K562 (cell line): ENCODE data around the gene GPR32. TPM values are rescaled to one million over a fixed set of nuclear protein-coding genes. Genes with fewer than 3 reads are reported as not detected.

Source experiments
- ARID1B ChIP-seq: fragments of 450-650 bp; IDR thresholded peaks from 2 replicates; pipeline ENCODE4 v1.6.1; 2016; ENCODE audit warnings: antibody characterized with exemption, mild to moderate bottlenecking, inconsistent platforms
- BDP1 ChIP-seq: IDR thresholded peaks from 3 replicates; pipeline ENCODE4 v1.6.1; 2011; ENCODE audit not compliant: insufficient read length, insufficient read depth
- CHCHD3 ChIP-seq: fragments of 250-450 bp; sonication (Bioruptor Pico); IDR thresholded peaks from 2 replicates; pipeline ENCODE4 v2.1.2; 2022; ENCODE audit warnings: mild to moderate bottlenecking
- DMBX1 ChIP-seq: fragments of 250-450 bp; sonication (Bioruptor Pico); IDR thresholded peaks from 2 replicates; pipeline ENCODE4 v1.8.0; 2022; ENCODE audit warnings: inconsistent platforms, mild to moderate bottlenecking, moderate library complexity, borderline replicate concordance
- EGR1 ChIP-seq: fragments of 450-650 bp; conservative IDR thresholded peaks from 2 replicates; pipeline ENCODE4 v1.6.1; 2017; ENCODE audit warnings: mild to moderate bottlenecking
- ELF4 ChIP-seq: fragments of 450-650 bp; formaldehyde crosslinking; IDR thresholded peaks from 2 replicates; pipeline ENCODE4 v1.4.0; 2022; ENCODE audit warnings: missing genetic modification characterization
- FOS ChIP-seq: IDR thresholded peaks from 3 replicates; pipeline ENCODE4 v1.6.1; 2011; ENCODE audit not compliant: insufficient read length; ENCODE audit errors: extremely low read depth
- KLF13 ChIP-seq: fragments of 450-650 bp; IDR thresholded peaks from 2 replicates; pipeline ENCODE4 v1.6.1; 2016; ENCODE audit warnings: missing genetic modification characterization, low read depth, mild to moderate bottlenecking, missing compliant biosample characterization, moderate library complexity, borderline replicate concordance
- NR2C2 ChIP-seq, 2 experiments: fragments of 200-800 bp in 1 of 2; sonication (Bioruptor generic) in 1 of 2; sonication (generic) in 1 of 2; formaldehyde crosslinking in 1 of 2; IDR thresholded peaks; 2 replicates each; pipeline versions ENCODE4 v1.6.1 to v1.8.0; 2016 to 2022; ENCODE audit warnings: mild to moderate bottlenecking in 1 of 2, missing compliant biosample characterization in 1 of 2, missing genetic modification characterization in 1 of 2, missing genetic modification reagents in 1 of 2
- TEAD1 ChIP-seq, 2 experiments: fragments of 450-650 bp in 1 of 2; sonication (generic) in 1 of 2; formaldehyde crosslinking; IDR thresholded peaks; 2 replicates each; pipeline versions ENCODE4 v1.4.0 to v1.8.0; 2020 to 2022; ENCODE audit warnings: mild to moderate bottlenecking in 2 of 2, missing genetic modification reagents in 1 of 2
- TFAM ChIP-seq: fragments of 250-450 bp; sonication (Bioruptor Pico); conservative IDR thresholded peaks from 2 replicates; pipeline ENCODE4 v1.5.0; 2021; ENCODE audit warnings: mild to moderate bottlenecking, moderate library complexity
- THAP7 ChIP-seq: fragments of 250-450 bp; sonication (Bioruptor Pico); IDR thresholded peaks from 2 replicates; pipeline ENCODE4 v1.5.0; 2021
- ZBTB2 ChIP-seq: fragments of 450-650 bp; IDR thresholded peaks from 2 replicates; pipeline ENCODE4 v1.6.1; 2016; ENCODE audit warnings: antibody characterized with exemption
- ZNF311 ChIP-seq: fragments of 250-450 bp; sonication (Bioruptor Pico); IDR thresholded peaks from 2 replicates; pipeline ENCODE4 v1.4.0; 2020; ENCODE audit warnings: mild to moderate bottlenecking, moderate library complexity
- ZNF449 ChIP-seq: fragments of 250-450 bp; sonication (Bioruptor Pico); IDR thresholded peaks from 2 replicates; pipeline ENCODE4 v1.8.0; 2022; ENCODE audit warnings: moderate library complexity, mild to moderate bottlenecking, inconsistent platforms
- ZNF512 ChIP-seq: IDR thresholded peaks from 2 replicates; pipeline ENCODE4 v1.6.1; 2016; ENCODE audit warnings: missing genetic modification characterization, missing compliant biosample characterization
- polyA plus RNA-seq, 8 experiments: library from polyadenylated mRNA; depleted of rRNA in 4 of 8; stranded (reverse) in 5 of 8; unstranded in 3 of 8; fragments of >200 nt; fragmentation: Nextera tagmentation in 2 of 8; fragmentation: Illumina TruSeq in 1 of 8; extraction: Ambion mirVana in 2 of 8; extraction: Trizol in 1 of 8; gene quantifications; 2 replicates each; pipeline versions ENCODE4 v1.2.1 to v1.2.3, GENCODE V29; 2011 to 2014; ENCODE audit warnings: inconsistent platforms in 1 of 8, missing spikeins in 1 of 8
- total RNA-seq, 7 experiments: library from RNA; depleted of rRNA in 6 of 7; stranded (reverse); fragments of >200 nt in 6 of 7; fragmentation: Illumina TruSeq in 2 of 7; extraction: Trizol in 2 of 7; gene quantifications; 2 replicates each; pipeline versions ENCODE4 v1.2.1 to v1.2.3, GENCODE V29; 2011 to 2021; ENCODE audit warnings: low replicate concordance in 1 of 7
- TF ChIP-seq, protein P1 (sequence below): fragments of 450-650 bp; conservative IDR thresholded peaks from 2 replicates; pipeline ENCODE4 v1.6.1; 2016; ENCODE audit warnings: missing genetic modification characterization, low read depth, mild to moderate bottlenecking, control low read depth, missing compliant biosample characterization
- TF ChIP-seq, protein P2 (sequence below): sonication (generic); formaldehyde crosslinking; IDR thresholded peaks from 2 replicates; pipeline ENCODE4 v1.8.1; 2022; ENCODE audit warnings: missing genetic modification reagents

The GPR32 gene
- total and polyA plus RNA-seq, 9 of the 15 experiments (the other 6 are each of a cell fraction or from before 2014, with no cell fraction given), result not detected

GRCh38 chr19:50724522-50725217, 45.6 kb upstream of the GPR32 start (continued):
- TF ChIP-seq KLF13 (tag) (peak; percentile 91; the same call in 1 of the 2 replicates), THAP7 (CRISPR knock-in tag) (no peak), BDP1 (no peak), ARID1B (peak; percentile 69), ZNF311 (CRISPR knock-in tag) (no peak), ZNF512 (tag) (no peak), ZBTB2 (peak; percentile 35; the same call in 1 of the 2 replicates), ZNF449 (no peak), NR2C2 (CRISPR knock-in tag; IDR thresholded peaks at IDR 0.05) (0 out of 2 replicates have a peak, but pooled peaks have one; percentile 72), NR2C2 (tag; IDR thresholded peaks at IDR 0.05) (peak; percentile 74), CHCHD3 (CRISPR knock-in tag) (no peak), TEAD1 (CRISPR knock-in tag; IDR thresholded peaks at IDR 0.05) (peak in 1 of 2 experiments; percentile 92; a peak in 1 of 4 replicates), ELF4 (CRISPR knock-in tag) (no peak), DMBX1 (CRISPR knock-in tag) (no peak), FOS (no peak), TFAM (CRISPR knock-in tag) (no peak), EGR1 (peak; percentile 94)
- TF ChIP-seq, protein P1, sequence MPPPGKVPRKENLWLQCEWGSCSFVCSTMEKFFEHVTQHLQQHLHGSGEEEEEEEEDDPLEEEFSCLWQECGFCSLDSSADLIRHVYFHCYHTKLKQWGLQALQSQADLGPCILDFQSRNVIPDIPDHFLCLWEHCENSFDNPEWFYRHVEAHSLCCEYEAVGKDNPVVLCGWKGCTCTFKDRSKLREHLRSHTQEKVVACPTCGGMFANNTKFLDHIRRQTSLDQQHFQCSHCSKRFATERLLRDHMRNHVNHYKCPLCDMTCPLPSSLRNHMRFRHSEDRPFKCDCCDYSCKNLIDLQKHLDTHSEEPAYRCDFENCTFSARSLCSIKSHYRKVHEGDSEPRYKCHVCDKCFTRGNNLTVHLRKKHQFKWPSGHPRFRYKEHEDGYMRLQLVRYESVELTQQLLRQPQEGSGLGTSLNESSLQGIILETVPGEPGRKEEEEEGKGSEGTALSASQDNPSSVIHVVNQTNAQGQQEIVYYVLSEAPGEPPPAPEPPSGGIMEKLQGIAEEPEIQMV (tag), result peak; percentile 95
- TF ChIP-seq, protein P2, sequence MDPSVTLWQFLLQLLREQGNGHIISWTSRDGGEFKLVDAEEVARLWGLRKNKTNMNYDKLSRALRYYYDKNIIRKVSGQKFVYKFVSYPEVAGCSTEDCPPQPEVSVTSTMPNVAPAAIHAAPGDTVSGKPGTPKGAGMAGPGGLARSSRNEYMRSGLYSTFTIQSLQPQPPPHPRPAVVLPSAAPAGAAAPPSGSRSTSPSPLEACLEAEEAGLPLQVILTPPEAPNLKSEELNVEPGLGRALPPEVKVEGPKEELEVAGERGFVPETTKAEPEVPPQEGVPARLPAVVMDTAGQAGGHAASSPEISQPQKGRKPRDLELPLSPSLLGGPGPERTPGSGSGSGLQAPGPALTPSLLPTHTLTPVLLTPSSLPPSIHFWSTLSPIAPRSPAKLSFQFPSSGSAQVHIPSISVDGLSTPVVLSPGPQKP (CRISPR knock-in tag), result no peak
